ENCODE data around the gene NYNRIN.

DNA sequence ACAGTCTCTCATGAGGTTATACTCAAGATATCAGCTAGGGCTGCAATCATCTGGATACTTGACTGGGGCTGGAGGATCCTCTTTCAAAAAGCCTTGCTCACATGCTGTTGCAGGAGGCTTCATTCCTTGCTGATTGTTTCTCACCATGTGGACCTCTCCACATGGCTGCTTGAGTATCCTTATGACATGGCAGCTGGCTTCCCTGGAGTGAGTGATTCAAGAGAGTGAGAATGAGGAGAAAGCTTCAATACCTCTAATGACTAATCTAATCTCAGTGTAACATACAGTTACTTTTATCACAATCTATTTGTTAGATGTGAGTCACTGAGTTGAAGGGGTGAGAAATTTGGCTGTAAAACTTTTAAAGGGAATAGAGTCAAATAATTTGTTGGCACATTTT is 58.2 kb downstream of the NYNRIN start:
- TF ChIP-seq, protein P1, sequence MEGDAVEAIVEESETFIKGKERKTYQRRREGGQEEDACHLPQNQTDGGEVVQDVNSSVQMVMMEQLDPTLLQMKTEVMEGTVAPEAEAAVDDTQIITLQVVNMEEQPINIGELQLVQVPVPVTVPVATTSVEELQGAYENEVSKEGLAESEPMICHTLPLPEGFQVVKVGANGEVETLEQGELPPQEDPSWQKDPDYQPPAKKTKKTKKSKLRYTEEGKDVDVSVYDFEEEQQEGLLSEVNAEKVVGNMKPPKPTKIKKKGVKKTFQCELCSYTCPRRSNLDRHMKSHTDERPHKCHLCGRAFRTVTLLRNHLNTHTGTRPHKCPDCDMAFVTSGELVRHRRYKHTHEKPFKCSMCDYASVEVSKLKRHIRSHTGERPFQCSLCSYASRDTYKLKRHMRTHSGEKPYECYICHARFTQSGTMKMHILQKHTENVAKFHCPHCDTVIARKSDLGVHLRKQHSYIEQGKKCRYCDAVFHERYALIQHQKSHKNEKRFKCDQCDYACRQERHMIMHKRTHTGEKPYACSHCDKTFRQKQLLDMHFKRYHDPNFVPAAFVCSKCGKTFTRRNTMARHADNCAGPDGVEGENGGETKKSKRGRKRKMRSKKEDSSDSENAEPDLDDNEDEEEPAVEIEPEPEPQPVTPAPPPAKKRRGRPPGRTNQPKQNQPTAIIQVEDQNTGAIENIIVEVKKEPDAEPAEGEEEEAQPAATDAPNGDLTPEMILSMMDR (IDR thresholded peaks at IDR 0.05; ENCODE audit: control extremely low read depth in 1 of 3, insufficient read depth in 1 of 3, low read depth in 1 of 3, low read length in 3 of 3), result no peak
- no peak for TF ChIP-seq YY1 (IDR thresholded peaks at IDR 0.05; ENCODE audit: low read depth, low read length)

Data from H1 (cell line).